H9 (cell line): ENCODE measurements around the gene TCF7L1. TPM values are rescaled to one million over a fixed set of nuclear protein-coding genes. Genes with fewer than 3 reads are reported as not detected.
A peak's percentile ranks its signal among the peaks of the same experiment; 100 is the strongest.

ENCODE experiments used
- DNase-seq: peaks from one replicate; pipeline ENCODE4 v3.0.0-alpha.2; 2017
- H2AFZ ChIP-seq: one replicate; pipeline ENCODE4 v1.6.1; 2013; ENCODE audit warnings: mild to moderate bottlenecking, low read length, control low read depth, moderate library complexity
- H2AK5ac ChIP-seq: 2 replicates; pipeline ENCODE4 v1.6.1; 2013; ENCODE audit warnings: low read length, control low read depth, mixed read lengths; ENCODE audit not compliant: insufficient read length
- H2BK120ac ChIP-seq: one replicate; pipeline ENCODE4 v1.6.1; 2013; ENCODE audit warnings: low read depth, mild to moderate bottlenecking, low read length, control low read depth, inconsistent platforms; ENCODE audit not compliant: poor library complexity, severe bottlenecking
- H2BK12ac ChIP-seq: 2 replicates; pipeline ENCODE4 v1.6.1; 2013; ENCODE audit warnings: low read length, control low read depth, mixed read lengths, low read depth; ENCODE audit not compliant: insufficient read length
- H2BK15ac ChIP-seq: 2 replicates; pipeline ENCODE4 v1.6.1; 2013; ENCODE audit warnings: low read depth, low read length, control low read depth
- H2BK20ac ChIP-seq: one replicate; pipeline ENCODE4 v1.6.1; 2013; ENCODE audit warnings: low read depth, mild to moderate bottlenecking, low read length, control low read depth, inconsistent platforms; ENCODE audit not compliant: poor library complexity, severe bottlenecking
- H2BK5ac ChIP-seq: 2 replicates; pipeline ENCODE4 v1.6.1; 2013; ENCODE audit warnings: low read length, control low read depth, mixed read lengths; ENCODE audit not compliant: insufficient read length
- H3K14ac ChIP-seq: 2 replicates; pipeline ENCODE4 v1.6.1; 2013; ENCODE audit warnings: low read length, control low read depth; ENCODE audit not compliant: insufficient read depth
- H3K18ac ChIP-seq: 2 replicates; pipeline ENCODE4 v1.6.1; 2013; ENCODE audit warnings: low read depth, mild to moderate bottlenecking, mixed read lengths, low read length, control low read depth; ENCODE audit not compliant: insufficient read length
- H3K23ac ChIP-seq: 2 replicates; pipeline ENCODE4 v1.6.1; 2013; ENCODE audit warnings: low read length, control low read depth, mixed read lengths, low read depth; ENCODE audit not compliant: insufficient read length
- H3K23me2 ChIP-seq: 2 replicates; pipeline ENCODE4 v1.6.1; 2013; ENCODE audit warnings: low read depth, mild to moderate bottlenecking, mixed read lengths, low read length, control low read depth; ENCODE audit not compliant: insufficient read length, poor library complexity, severe bottlenecking
- H3K27ac ChIP-seq: 2 replicates; pipeline ENCODE4 v1.5.1; 2013; ENCODE audit warnings: low read length, control low read depth, mixed read lengths, low read depth; ENCODE audit not compliant: insufficient read length
- H3K27me3 ChIP-seq: 2 replicates; pipeline ENCODE4 v1.6.1; 2013; ENCODE audit warnings: low read length, control low read depth, inconsistent platforms; ENCODE audit not compliant: insufficient read depth
- H3K4ac ChIP-seq: 2 replicates; pipeline ENCODE4 v1.6.1; 2013; ENCODE audit warnings: low read depth, mild to moderate bottlenecking, control low read depth, inconsistent platforms, low read length, moderate library complexity
- H3K4me1 ChIP-seq: 2 replicates; pipeline ENCODE4 v1.6.1; 2013; ENCODE audit warnings: low read length, control low read depth, inconsistent platforms; ENCODE audit not compliant: insufficient read depth
- H3K4me2 ChIP-seq: 2 replicates; pipeline ENCODE4 v1.6.1; 2013; ENCODE audit warnings: low read length, control low read depth, mixed read lengths; ENCODE audit not compliant: insufficient read length, insufficient read depth
- H3K56ac ChIP-seq: 2 replicates; pipeline ENCODE4 v1.6.1; 2013; ENCODE audit warnings: low read depth, mild to moderate bottlenecking, mixed read lengths, low read length, control low read depth; ENCODE audit not compliant: insufficient read length
- H3K79me1 ChIP-seq: 2 replicates; pipeline ENCODE4 v1.6.1; 2013; ENCODE audit warnings: low read depth, mild to moderate bottlenecking, moderate library complexity, low read length, control low read depth, inconsistent platforms; ENCODE audit not compliant: insufficient read depth, poor library complexity, severe bottlenecking
- H3K79me2 ChIP-seq: 2 replicates; pipeline ENCODE4 v1.6.1; 2013; ENCODE audit warnings: low read length, control low read depth, inconsistent platforms; ENCODE audit not compliant: insufficient read depth
- H3K9ac ChIP-seq: 2 replicates; pipeline ENCODE4 v1.6.1; 2013; ENCODE audit warnings: low read length, control low read depth, mixed read lengths; ENCODE audit not compliant: insufficient read length; ENCODE audit errors: extremely low read depth
- H3K9me3 ChIP-seq: one replicate; pipeline ENCODE4 v1.6.1; 2013; ENCODE audit warnings: low read depth, low read length, inconsistent platforms; ENCODE audit not compliant: control insufficient read depth
- H3T11ph ChIP-seq: one replicate; pipeline ENCODE4 v1.6.1; 2013; ENCODE audit warnings: mild to moderate bottlenecking, low read length, control low read depth, inconsistent platforms
- H4K20me1 ChIP-seq: one replicate; pipeline ENCODE4 v1.6.1; 2013; ENCODE audit not compliant: control insufficient read depth, insufficient read length, insufficient read depth
- H4K5ac ChIP-seq: 2 replicates; pipeline ENCODE4 v1.6.1; 2013; ENCODE audit warnings: low read depth, mild to moderate bottlenecking, mixed read lengths, low read length, control low read depth; ENCODE audit not compliant: insufficient read length
- H4K8ac ChIP-seq: replicated peaks from 2 replicates; pipeline ENCODE4 v1.6.1; 2013; ENCODE audit warnings: low read length, control low read depth, mixed read lengths, low read depth; ENCODE audit not compliant: insufficient read length
- H4K91ac ChIP-seq: 2 replicates; pipeline ENCODE4 v1.6.1; 2013; ENCODE audit warnings: low read depth, mild to moderate bottlenecking, moderate library complexity, mixed read lengths, low read length, control low read depth; ENCODE audit not compliant: insufficient read length
- H3K27ac Mint-ChIP-seq, 3 experiments: 2 replicates in 2 of 3; 3 replicates in 1 of 3; pipeline ENCODE4 v1.8.0; 2020 to 2021; ENCODE audit warnings: mixed read lengths in 3 of 3, mild to moderate bottlenecking in 1 of 3, moderate library complexity in 1 of 3
- H3K27me3 Mint-ChIP-seq: 2 replicates; pipeline ENCODE4 v1.8.0; 2021; ENCODE audit warnings: low read depth, mild to moderate bottlenecking, moderate library complexity, mixed read lengths
- H3K36me3 Mint-ChIP-seq, 3 experiments: 2 replicates in 2 of 3; 3 replicates in 1 of 3; pipeline ENCODE4 v1.8.0; 2020 to 2021; ENCODE audit warnings: low read depth in 3 of 3, mixed read lengths in 3 of 3; ENCODE audit not compliant: insufficient read depth in 1 of 3
- H3K4me1 Mint-ChIP-seq, 2 experiments: 2 replicates each; pipeline ENCODE4 v1.8.0; 2020; ENCODE audit warnings: mixed read lengths in 2 of 2
- H3K4me3 Mint-ChIP-seq, 2 experiments: 2 replicates in 1 of 2; 3 replicates in 1 of 2; pipeline ENCODE4 v1.8.0; 2020 to 2021; ENCODE audit warnings: mild to moderate bottlenecking in 2 of 2, mixed read lengths in 2 of 2, moderate library complexity in 1 of 2
- H3K9me3 Mint-ChIP-seq, 2 experiments: 2 replicates in 1 of 2; 3 replicates in 1 of 2; pipeline ENCODE4 v1.8.0; 2020; ENCODE audit warnings: mild to moderate bottlenecking in 2 of 2, mixed read lengths in 2 of 2, moderate library complexity in 1 of 2
- CTCF ChIP-seq: fragments of 200-600 bp; sonication (generic); conservative IDR thresholded peaks from 3 replicates; pipeline ENCODE4 v1.8.0; 2021; ENCODE audit warnings: antibody characterized with exemption, mild to moderate bottlenecking
- WGBS: extraction: QIAGEN DNeasy Blood & Tissue Kit; methylation state at CpG from one replicate; pipeline ENCODE4 v1.1.7; 2013; ENCODE audit warnings: missing lambda C conversion rate, low lambda C conversion rate, mixed read lengths; ENCODE audit not compliant: insufficient read length; ENCODE audit errors: extremely low coverage; 5-methylcytosine and 5-hydroxymethylcytosine counted together
- total RNA-seq: library from RNA; stranded (reverse); gene quantifications from 2 replicates; pipeline ENCODE4 v1.2.1, GENCODE V29; 2021

TCF7L1 gene
- total RNA-seq, 1 experiment from 2014 or later: 112 TPM

GRCh38 chr2:85243101-85244072 is 110.2 kb downstream of the TCF7L1 start:
- Histone ChIP-seq H3K23ac (no peak overlapping the region), H2BK20ac (no peak overlapping the region), H3K79me1 (peaks cover 13% of the 10 kb centered on the region), H3K4ac (no peak overlapping the region), H4K20me1 (peaks cover 3% of the 10 kb centered on the region), H3K4me1 (peaks cover 37% of the 10 kb centered on the region), H3K14ac (no peak overlapping the region), H2BK120ac (no peak overlapping the region), H2AFZ (no peak overlapping the region), H3K4me2 (no peak overlapping the region), H3K18ac (no peak overlapping the region), H4K5ac (no peak overlapping the region), H2BK12ac (peak overlapping the region; percentile 21), H3K23me2 (peaks cover 4% of the 10 kb centered on the region), H3K79me2 (peaks cover 26% of the 10 kb centered on the region), H4K91ac (no peak overlapping the region), H2BK15ac (0 out of 2 replicates have a peak overlapping the region, but pooled peaks have one; percentile 59), H2BK5ac (no peak overlapping the region), H3K27me3 (no peaks in the 10 kb centered on the region), H3K9me3 (no peaks in the 10 kb centered on the region), H4K8ac (no peak overlapping the region), H3K56ac (no peak overlapping the region), H3K27ac (no peak overlapping the region), H3K9ac (no peak overlapping the region), H2AK5ac (peak overlapping the region; percentile 52), H3T11ph (no peak overlapping the region)
- Mint-ChIP-seq H3K27ac (peak overlapping the region; percentile 87 to 94 (median 93)), H3K4me1 (peaks cover 76 to 82% of the 10 kb centered on the region in 2 experiments), H3K27me3 (peaks cover 1% of the 10 kb centered on the region; the same call in 1 of the 2 replicates), H3K4me3 (peak overlapping the region in 1 of 2 experiments; percentile 36; a peak in 1 of 5 replicates), H3K36me3 (peaks cover 16 to 23% (median 18%) of the 10 kb centered on the region in 3 experiments; a peak in 6 of 7 replicates), H3K9me3 (peaks cover 0 to 2% of the 10 kb centered on the region in 2 experiments; a peak in 1 of 5 replicates)
- WGBS: no CpG with 5 or more reads among the region's 24 CpGs
- DNase-seq: peak; percentile 78
- peak; percentile 75 for TF ChIP-seq CTCF
